Activated T-cell treated with anti-CD3 and anti-CD28 coated beads, Interleukin-2, amount 50 U/mL, for 24 hours (primary cell): ENCODE measurements around the gene CCL8.

Source experiments
- DNase-seq: peaks from one replicate; pipeline ENCODE4 v3.0.0-alpha.2; 2020
- H3K27ac Mint-ChIP-seq: 2 replicates; pipeline ENCODE4 v1.8.0; 2020; ENCODE audit warnings: mild to moderate bottlenecking, mixed read lengths
- H3K27me3 Mint-ChIP-seq: 2 replicates; pipeline ENCODE4 v1.8.0; 2020; ENCODE audit warnings: mixed read lengths
- H3K36me3 Mint-ChIP-seq: 2 replicates; pipeline ENCODE4 v1.8.0; 2020; ENCODE audit warnings: low read depth, mixed read lengths
- H3K4me1 Mint-ChIP-seq: 2 replicates; pipeline ENCODE4 v1.8.0; 2020; ENCODE audit warnings: low read depth, mixed read lengths
- H3K4me3 Mint-ChIP-seq: 2 replicates; pipeline ENCODE4 v1.8.0; 2020; ENCODE audit warnings: mild to moderate bottlenecking, moderate library complexity, mixed read lengths
- H3K9me3 Mint-ChIP-seq: 2 replicates; pipeline ENCODE4 v1.8.0; 2020; ENCODE audit warnings: mixed read lengths

The CCL8 gene

DNA sequence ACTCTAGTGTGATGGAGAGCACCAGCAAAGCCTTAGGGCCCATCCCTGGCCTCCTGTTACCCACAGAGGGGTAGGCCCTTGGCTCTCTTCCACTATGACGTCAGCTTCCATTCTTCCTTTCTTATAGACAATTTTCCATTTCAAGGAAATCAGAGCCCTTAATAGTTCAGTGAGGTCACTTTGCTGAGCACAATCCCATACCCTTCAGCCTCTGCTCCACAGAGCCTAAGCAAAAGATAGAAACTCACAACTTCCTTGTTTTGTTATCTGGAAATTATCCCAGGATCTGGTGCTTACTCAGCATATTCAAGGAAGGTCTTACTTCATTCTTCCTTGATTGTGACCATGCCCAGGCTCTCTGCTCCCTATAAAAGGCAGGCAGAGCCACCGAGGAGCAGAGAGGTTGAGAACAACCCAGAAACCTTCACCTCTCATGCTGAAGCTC, at the start of gene CCL8:
TSS of gene CCL8 (plus strand) at position 397 of the 445 bp plus-strand sequence. CDS start 67 bp downstream, outside the sequence.
- Mint-ChIP-seq H3K27ac (no peak within 1 kb of the TSS), H3K4me3 (no peak within 1 kb of the TSS), H3K4me1 (no peaks in the 10 kb centered on the region), H3K36me3 (no peaks in the 10 kb centered on the region), H3K9me3 (peaks cover 3% of the 10 kb centered on the region), H3K27me3 (peaks cover 26% of the 10 kb centered on the region)
- no peak for DNase-seq

DNA sequence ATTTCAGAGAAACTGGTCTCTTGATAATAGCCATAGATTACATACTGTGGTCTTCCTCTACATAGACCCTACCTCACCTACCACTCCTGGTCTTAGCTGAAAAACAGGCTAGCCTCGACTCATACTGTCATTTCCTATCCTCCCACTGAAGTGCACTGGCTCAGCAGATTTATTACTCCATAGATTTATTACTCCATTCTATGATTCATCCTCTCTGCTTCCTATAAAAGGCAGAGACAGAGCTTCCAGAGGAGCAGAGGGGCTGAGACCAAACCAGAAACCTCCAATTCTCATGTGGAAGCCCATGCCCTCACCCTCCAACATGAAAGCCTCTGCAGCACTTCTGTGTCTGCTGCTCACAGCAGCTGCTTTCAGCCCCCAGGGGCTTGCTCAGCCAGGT, 49.3 kb upstream of the CCL8 start, which contains the start of gene CCL7:
TSS of gene CCL7 (plus strand) at position 253 of the 400 bp plus-strand sequence. CDS start at position 323, 70 bp downstream.
- Mint-ChIP-seq H3K36me3 (no peaks in the 10 kb centered on the region), H3K4me3 (no peak within 1 kb of the TSS), H3K4me1 (no peaks in the 10 kb centered on the region), H3K27me3 (peaks cover 71% of the 10 kb centered on the region), H3K27ac (no peak within 1 kb of the TSS), H3K9me3 (no peaks in the 10 kb centered on the region)
- no peak for DNase-seq

DNA sequence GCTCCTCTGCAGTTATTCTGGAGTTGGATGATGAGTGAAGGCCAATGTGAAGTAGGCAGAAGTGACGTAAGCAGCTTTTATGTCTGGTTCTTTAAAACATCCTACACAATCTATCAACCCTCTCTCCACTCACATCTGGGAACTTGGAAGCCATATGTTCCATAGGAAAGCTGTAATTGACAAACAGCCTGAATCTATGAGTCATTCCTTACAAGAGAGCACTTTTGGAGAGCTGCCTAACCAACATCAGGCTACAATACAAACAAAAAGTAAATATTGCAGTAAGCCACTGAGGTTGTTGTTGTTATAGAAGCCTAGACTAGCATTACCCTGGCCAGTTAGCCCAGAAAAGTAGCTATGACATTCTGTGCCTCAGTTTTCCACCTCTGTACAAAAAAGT, 43.4 kb upstream of the CCL8 start:
- H3K27ac Mint-ChIP-seq = no peak overlapping the region
- H3K4me1 Mint-ChIP-seq = no peaks in the 10 kb centered on the region
- H3K36me3 Mint-ChIP-seq = no peaks in the 10 kb centered on the region
- no peak for DNase-seq
- H3K4me3 Mint-ChIP-seq = no peak overlapping the region
- no peaks in the 10 kb centered on the region for H3K9me3 Mint-ChIP-seq
- H3K27me3 Mint-ChIP-seq = peaks cover 77% of the 10 kb centered on the region

DNA sequence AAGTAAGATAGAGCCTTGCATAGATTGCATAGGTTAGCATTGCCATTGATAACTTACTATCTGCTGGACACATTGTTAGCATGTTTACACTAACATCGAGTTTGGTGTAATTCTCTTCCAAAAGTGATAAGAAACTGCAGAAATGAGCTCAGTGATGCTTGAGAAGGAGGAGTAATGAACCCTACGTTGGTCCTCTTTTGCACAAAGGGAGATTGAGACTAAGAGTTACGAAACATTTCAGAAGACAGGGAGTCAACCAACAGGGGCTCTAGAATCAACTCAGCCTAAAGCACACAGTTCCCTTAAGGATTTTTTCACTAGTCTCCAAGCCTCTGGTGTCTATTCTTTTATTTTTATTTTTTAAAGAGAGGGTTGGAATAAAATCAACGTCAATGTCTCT, 42.4 kb upstream of the CCL8 start:
- Mint-ChIP-seq H3K4me3 (no peak overlapping the region), H3K27me3 (peaks cover 77% of the 10 kb centered on the region), H3K36me3 (no peaks in the 10 kb centered on the region), H3K9me3 (no peaks in the 10 kb centered on the region), H3K27ac (no peak overlapping the region), H3K4me1 (no peaks in the 10 kb centered on the region)
- DNase-seq = no peak

DNA sequence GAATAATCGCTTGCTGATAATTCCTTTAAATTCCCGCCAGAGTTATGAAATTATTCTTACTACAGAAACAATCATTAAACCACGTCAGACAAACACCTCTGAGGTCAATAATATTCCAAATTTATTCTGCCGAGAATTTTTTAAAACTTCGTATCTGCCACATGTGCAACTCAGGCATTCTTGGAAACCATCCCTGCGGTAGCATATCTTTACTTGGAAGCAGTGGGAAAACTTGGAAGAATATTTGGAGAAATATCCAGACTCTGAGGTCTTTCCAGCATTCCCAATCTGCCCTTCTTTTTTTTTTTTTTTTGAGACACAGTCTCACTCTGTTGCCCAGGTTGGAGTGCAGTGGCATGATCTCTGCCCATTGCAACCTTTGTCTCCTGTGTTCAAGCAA, 35.7 kb upstream of the CCL8 start:
- H3K9me3 Mint-ChIP-seq = no peaks in the 10 kb centered on the region
- H3K36me3 Mint-ChIP-seq = no peaks in the 10 kb centered on the region
- no peak overlapping the region for H3K27ac Mint-ChIP-seq
- H3K4me1 Mint-ChIP-seq = no peaks in the 10 kb centered on the region
- DNase-seq = no peak
- no peak overlapping the region for H3K4me3 Mint-ChIP-seq
- H3K27me3 Mint-ChIP-seq = peaks cover 57% of the 10 kb centered on the region

DNA sequence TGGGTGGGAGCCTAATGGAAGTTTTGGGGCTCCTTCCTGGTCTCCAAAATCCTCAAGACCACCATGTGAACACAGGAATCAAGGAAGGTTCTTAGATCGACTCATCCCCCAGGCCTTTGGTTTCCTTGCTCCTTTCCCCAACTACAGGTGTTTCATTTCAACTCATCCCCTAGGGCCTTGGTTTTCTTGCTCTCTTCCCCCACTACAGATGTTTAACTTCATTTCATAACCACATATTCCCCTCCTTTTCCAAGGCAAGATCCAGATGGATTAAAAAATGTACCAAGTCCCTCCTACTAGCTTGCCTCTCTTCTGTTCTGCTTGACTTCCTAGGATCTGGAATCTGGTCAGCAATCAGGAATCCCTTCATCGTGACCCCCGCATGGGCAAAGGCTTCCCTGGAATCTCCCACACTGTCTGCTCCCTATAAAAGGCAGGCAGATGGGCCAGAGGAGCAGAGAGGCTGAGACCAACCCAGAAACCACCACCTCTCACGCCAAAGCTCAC, 33.9 kb upstream of the CCL8 start, which contains the start of gene CCL11:
TSS of gene CCL11 (plus strand) at position 457 of the 507 bp plus-strand sequence. CDS start 67 bp downstream, outside the sequence.
- H3K9me3 Mint-ChIP-seq = no peaks in the 10 kb centered on the region
- H3K27me3 Mint-ChIP-seq = peaks cover 63% of the 10 kb centered on the region
- H3K4me1 Mint-ChIP-seq = no peaks in the 10 kb centered on the region
- no peak within 1 kb of the TSS for H3K27ac Mint-ChIP-seq
- no peak within 1 kb of the TSS for H3K4me3 Mint-ChIP-seq
- no peak for DNase-seq
- no peaks in the 10 kb centered on the region for H3K36me3 Mint-ChIP-seq

DNA sequence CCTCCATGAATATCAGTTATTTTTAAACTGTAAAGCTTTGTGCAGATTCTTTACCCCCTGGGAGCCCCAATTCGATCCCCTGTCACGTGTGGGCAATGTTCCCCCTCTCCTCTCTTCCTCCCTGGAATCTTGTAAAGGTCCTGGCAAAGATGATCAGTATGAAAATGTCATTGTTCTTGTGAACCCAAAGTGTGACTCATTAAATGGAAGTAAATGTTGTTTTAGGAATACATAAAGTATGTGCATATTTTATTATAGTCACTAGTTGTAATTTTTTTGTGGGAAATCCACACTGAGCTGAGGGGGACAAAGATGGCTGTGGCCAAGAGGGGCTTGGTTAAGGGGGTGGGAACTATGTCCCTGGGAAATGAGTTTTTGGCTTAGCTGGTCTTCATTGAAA, 31.4 kb upstream of the CCL8 start:
- peaks cover 51% of the 10 kb centered on the region for H3K27me3 Mint-ChIP-seq
- H3K36me3 Mint-ChIP-seq = no peaks in the 10 kb centered on the region
- H3K4me1 Mint-ChIP-seq = no peaks in the 10 kb centered on the region
- no peaks in the 10 kb centered on the region for H3K9me3 Mint-ChIP-seq
- no peak overlapping the region for H3K27ac Mint-ChIP-seq
- no peak for DNase-seq
- H3K4me3 Mint-ChIP-seq = no peak overlapping the region

DNA sequence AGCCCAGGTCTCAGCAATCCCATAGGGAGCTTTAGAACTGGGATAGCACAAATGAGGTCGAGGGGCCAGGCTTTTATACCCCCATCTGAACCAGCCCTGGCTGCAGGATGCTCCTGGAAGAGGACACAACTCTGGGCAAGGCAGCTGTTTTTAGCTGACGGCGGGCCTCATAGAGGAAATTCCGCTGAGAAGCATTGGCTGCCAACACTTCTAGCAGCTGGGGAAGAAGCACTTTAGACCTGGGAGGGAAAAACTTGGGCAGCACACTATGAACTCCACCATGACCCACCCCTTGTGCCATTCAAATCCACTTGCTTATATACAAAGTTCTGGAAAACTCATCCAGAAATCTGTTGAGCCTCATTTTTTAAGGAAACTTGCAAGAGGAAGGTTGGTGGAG, 28.6 kb upstream of the CCL8 start:
- H3K27me3 Mint-ChIP-seq = peaks cover 40% of the 10 kb centered on the region
- H3K36me3 Mint-ChIP-seq = no peaks in the 10 kb centered on the region
- DNase-seq = no peak
- H3K9me3 Mint-ChIP-seq = no peaks in the 10 kb centered on the region
- no peaks in the 10 kb centered on the region for H3K4me1 Mint-ChIP-seq
- H3K4me3 Mint-ChIP-seq = no peak overlapping the region
- H3K27ac Mint-ChIP-seq = no peak overlapping the region

DNA sequence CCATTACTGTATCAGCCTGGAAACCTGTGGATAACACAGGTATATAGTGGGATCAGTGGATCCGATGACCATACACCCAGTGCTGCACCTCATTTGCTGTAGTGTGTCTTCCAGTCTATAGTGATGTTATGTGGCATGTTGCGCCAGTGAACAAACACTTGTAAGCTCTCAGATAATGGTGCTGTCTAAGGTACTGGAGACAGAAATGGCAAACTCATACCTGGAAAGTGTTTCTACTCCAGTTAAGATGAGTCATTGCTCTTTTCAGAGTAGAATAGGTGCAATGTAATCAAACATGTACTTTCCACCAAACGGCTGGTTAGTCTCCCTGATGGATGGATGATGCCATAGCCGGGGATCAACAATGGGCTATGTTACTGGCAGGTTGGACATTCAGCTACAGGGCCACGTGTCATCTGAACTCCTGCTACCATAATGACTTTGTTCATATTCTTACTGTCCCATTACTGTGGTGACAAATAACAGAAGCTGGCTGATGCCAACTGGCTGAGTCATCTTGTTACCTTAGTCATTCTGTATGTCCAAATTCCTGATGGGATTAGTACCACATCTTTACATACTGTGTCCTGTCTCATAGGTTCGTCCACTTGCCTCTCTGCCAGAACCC, 27.4 kb upstream of the CCL8 start:
- no peaks in the 10 kb centered on the region for H3K9me3 Mint-ChIP-seq
- no peaks in the 10 kb centered on the region for H3K36me3 Mint-ChIP-seq
- no peak overlapping the region for H3K27ac Mint-ChIP-seq
- H3K4me1 Mint-ChIP-seq = no peaks in the 10 kb centered on the region
- DNase-seq = no peak
- peaks cover 30% of the 10 kb centered on the region for H3K27me3 Mint-ChIP-seq
- H3K4me3 Mint-ChIP-seq = no peak overlapping the region

DNA sequence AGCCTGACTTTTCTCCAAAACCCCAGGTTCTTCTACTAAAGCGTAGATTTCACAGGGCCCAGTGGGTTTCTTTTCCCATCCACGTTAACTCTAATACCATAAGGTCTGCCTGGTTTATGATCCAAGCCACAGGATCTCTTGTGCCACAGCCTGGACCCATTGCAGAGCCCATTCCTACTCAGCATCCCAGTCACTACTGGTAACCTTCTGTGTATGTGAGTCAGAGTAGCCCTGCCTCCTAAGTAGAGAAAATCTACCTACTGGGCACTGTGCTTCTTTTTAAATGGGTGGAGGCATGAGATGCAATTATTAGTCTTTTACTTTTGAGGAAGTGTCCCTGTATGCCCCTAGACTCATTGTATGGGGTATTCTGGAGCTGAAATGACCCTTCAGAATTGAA, 20.2 kb upstream of the CCL8 start:
- no peak for DNase-seq
- Mint-ChIP-seq H3K4me3 (no peak overlapping the region), H3K36me3 (no peaks in the 10 kb centered on the region), H3K27me3 (peaks cover 42% of the 10 kb centered on the region), H3K9me3 (peaks cover 3% of the 10 kb centered on the region), H3K27ac (no peak overlapping the region), H3K4me1 (no peaks in the 10 kb centered on the region)

DNA sequence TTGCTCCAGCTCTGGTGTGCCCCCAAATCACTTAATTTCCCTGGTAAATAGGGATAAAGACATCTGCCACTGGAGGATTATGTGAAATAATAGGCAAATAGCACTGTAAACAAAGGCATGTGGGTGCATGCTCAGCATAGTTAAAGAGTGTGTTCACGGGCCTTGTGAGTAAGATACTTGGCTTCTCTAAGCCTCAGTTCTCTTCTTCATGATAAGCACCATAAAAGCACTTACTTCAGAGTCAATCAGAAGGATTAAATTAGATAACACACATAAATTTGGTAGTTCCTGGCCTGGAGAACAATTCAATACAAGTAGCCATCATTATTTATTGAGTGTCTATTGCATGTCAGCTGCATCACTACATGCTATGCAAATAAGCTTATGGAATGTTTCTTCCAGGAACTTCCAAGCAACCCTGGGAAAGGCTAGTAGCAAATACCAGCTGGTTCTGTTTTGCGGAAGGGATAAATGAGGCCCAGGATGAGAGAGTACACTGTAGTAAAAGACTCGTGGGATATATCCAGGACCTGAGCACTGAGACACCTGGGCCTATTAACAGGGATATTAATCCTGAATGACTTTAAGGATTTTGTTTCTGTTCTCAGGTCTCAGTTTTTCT, 19.2 kb upstream of the CCL8 start:
- DNase-seq = no peak
- Mint-ChIP-seq H3K27me3 (peaks cover 42% of the 10 kb centered on the region), H3K4me1 (no peaks in the 10 kb centered on the region), H3K27ac (no peak overlapping the region), H3K9me3 (peaks cover 3% of the 10 kb centered on the region), H3K4me3 (no peak overlapping the region), H3K36me3 (no peaks in the 10 kb centered on the region)

DNA sequence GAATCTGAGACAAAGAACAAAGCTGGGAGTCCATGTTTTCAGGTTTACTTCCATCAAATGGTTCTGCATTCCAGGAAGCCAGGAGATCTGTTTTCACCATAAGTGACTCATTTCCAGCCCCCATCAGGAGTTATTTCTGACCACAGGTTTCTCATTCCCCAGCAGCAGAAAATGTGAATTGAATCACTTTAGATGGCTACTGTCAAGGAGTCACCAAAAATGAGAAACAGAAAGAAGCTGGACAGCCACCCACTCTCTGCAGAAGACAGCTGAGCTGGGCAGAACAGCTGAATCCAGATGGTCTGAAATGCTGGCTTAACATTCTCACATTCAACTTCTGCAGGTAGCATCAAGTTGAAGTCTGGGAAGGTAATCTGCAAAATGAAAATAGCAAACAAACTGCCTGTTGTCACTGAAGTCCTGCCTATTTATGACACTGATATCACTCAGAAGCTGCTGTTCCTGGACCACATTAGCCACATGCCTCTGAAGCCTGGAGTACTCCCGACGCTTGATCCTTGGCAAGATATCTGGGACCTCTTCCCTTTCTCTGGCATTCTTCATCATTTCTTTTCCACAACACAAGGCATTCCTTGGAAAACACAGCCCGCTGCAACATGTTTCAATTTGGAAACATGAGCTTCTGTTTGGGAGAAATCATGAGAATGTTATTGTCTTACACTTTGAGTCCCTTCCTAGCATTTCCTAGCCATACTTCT, 18.4 kb upstream of the CCL8 start:
- peaks cover 45% of the 10 kb centered on the region for H3K27me3 Mint-ChIP-seq
- no peak overlapping the region for H3K4me3 Mint-ChIP-seq
- no peaks in the 10 kb centered on the region for H3K36me3 Mint-ChIP-seq
- H3K4me1 Mint-ChIP-seq = no peaks in the 10 kb centered on the region
- H3K9me3 Mint-ChIP-seq = peaks cover 3% of the 10 kb centered on the region
- DNase-seq = no peak
- no peak overlapping the region for H3K27ac Mint-ChIP-seq

DNA sequence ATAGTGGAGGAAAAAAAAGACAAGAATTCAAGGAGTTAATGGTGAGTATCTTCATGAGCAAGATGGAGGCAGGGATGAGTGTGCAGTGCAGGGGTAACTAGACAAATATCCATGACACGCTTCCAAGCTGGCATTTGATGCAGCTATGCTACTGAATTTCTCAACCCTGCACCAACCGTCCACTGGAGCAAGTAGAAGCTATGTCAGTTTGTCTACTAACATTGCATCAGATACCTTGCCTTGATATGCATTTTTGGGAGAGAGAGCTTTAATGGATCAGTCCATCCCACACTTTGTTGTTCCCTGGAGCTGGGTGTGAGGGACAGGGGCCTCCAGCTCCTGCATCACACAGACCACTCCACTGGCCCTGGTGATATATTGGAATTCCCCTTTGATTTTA, 17.2 kb upstream of the CCL8 start:
- no peak overlapping the region for H3K4me3 Mint-ChIP-seq
- DNase-seq = no peak
- H3K27ac Mint-ChIP-seq = no peak overlapping the region
- H3K36me3 Mint-ChIP-seq = no peaks in the 10 kb centered on the region
- H3K9me3 Mint-ChIP-seq = peaks cover 3% of the 10 kb centered on the region
- no peaks in the 10 kb centered on the region for H3K4me1 Mint-ChIP-seq
- peaks cover 53% of the 10 kb centered on the region for H3K27me3 Mint-ChIP-seq

DNA sequence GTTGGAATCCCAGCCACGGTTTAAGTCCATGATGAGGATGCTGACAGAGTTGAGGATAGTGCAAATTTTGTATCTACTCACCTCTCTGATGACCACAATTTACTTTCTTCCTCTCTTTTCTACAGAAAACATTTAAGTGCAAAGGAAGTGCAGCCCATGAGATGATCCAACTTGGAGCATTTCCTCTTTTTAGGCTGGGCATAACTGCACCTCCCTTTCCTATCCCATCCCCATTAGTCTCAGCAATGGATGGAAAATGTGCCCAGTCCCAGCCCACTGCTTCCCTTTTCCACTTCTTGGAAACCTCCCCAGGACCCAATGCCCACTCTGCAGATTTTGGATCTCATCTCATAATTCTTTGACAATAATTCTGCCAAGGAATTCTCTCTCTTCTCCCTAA, 16.6 kb upstream of the CCL8 start:
- Mint-ChIP-seq H3K27me3 (peaks cover 57% of the 10 kb centered on the region), H3K9me3 (peaks cover 3% of the 10 kb centered on the region), H3K36me3 (no peaks in the 10 kb centered on the region), H3K27ac (no peak overlapping the region), H3K4me1 (peaks cover 2% of the 10 kb centered on the region), H3K4me3 (no peak overlapping the region)
- DNase-seq = no peak

DNA sequence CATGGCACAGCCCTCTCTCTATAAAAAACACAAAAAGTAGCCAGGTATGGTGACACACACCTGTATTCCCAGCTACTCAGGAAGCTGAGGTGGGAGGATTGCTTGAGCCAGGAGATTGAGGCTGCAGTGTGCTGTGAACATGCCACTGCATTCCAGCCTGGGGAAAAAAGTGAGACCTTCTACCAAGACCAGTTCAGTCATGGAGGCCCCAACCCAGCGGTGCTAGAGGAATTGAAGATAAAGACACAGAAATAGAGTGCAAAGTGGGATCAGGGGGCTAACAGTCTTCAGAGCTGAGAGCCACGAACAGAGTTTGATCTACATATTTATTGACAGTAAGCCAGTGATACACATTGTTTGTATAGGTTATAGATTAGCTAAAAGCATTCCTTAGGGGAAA, 15.6 kb upstream of the CCL8 start:
- H3K4me1 Mint-ChIP-seq = peaks cover 2% of the 10 kb centered on the region
- no peak overlapping the region for H3K27ac Mint-ChIP-seq
- no peaks in the 10 kb centered on the region for H3K36me3 Mint-ChIP-seq
- peaks cover 58% of the 10 kb centered on the region for H3K27me3 Mint-ChIP-seq
- no peak overlapping the region for H3K4me3 Mint-ChIP-seq
- peaks cover under 1% of the 10 kb centered on the region for H3K9me3 Mint-ChIP-seq
- DNase-seq = no peak
